Mucosa of descending colon (tissue), 3 donors: Measurements from ENCODE around the gene IQSEC2. TPM values are rescaled to one million over a fixed set of nuclear protein-coding genes. Genes with fewer than 3 reads are reported as not detected.

Source experiments
- ATAC-seq: fragments of 200-7000 bp; cut with Tn5 transposase; one replicate; pipeline ENCODE4 v1.9.1; 2020; ENCODE audit warnings: mild to moderate bottlenecking, moderate library complexity
- DNase-seq, 3 donors: peaks; one replicate each; pipeline ENCODE4 v3.0.0-alpha.2; 2020
- H3K36me3 ChIP-seq: fragments of 200-600 bp; one replicate; pipeline ENCODE4 v1.8.0; 2021; ENCODE audit warnings: low read depth, mild to moderate bottlenecking
- H3K4me1 ChIP-seq: fragments of 200-600 bp; one replicate; pipeline ENCODE4 v1.8.0; 2021; ENCODE audit warnings: low read depth, mild to moderate bottlenecking
- H3K4me3 ChIP-seq: fragments of 200-600 bp; one replicate; pipeline ENCODE4 v1.8.0; 2021; ENCODE audit warnings: mild to moderate bottlenecking
- H3K9me3 ChIP-seq: fragments of 200-600 bp; one replicate; pipeline ENCODE4 v1.8.0; 2021; ENCODE audit warnings: mild to moderate bottlenecking
- CTCF ChIP-seq: fragments of 200-600 bp; IDR thresholded peaks from one replicate; pipeline ENCODE4 v1.8.0; 2022; ENCODE audit warnings: antibody characterized with exemption, mild to moderate bottlenecking
- intact Hi-C, 2 donors: fragments of 100-400 bp; cut with DNase I in 1 of 2; cut with micrococcal nuclease in 1 of 2; formaldehyde crosslinking; loops; one replicate each; pipeline versions ENCODE4 v1.11.0 to v1.11.1; 2022; cut with DNase I, micrococcal nuclease
- total RNA-seq, 3 donors: library from RNA; stranded (reverse); fragmentation: NEBNext Ultra II Directional in 2 of 3; extraction: Animal tissue kit (Norgen Biotek cat#: 25700) in 2 of 3; gene quantifications; one replicate each; pipeline versions ENCODE4 v1.2.1 to v1.2.4, GENCODE V29; 2021 to 2023
- donor health status: DM: no; HTN: no; CAD: no; lungs with moderate emphysema.
- donor health status: DM: no; HTN: no; CAD: no.
- donor health status: DM: no; HTN: yes; CAD: no.

Gene IQSEC2
- total RNA-seq, 3 donors from 2014 or later: 28.0 to 39.3 (median 30.9) TPM

GRCh38 chrX:53262918-53263394 is 18.4 kb downstream of the IQSEC2 start:
- DNase-seq (peak in 1 of 3 donors; percentile 15), ATAC-seq (peak; percentile 74)
- intact Hi-C loops: no loop called here
- peaks cover 2% of the 10 kb centered on the region for H3K4me1 ChIP-seq
- no peaks in the 10 kb centered on the region for H3K9me3 ChIP-seq
- H3K36me3 ChIP-seq: no peaks in the 10 kb centered on the region
- TF ChIP-seq CTCF: no peak
- no peak overlapping the region for H3K4me3 ChIP-seq

- peaks cover 2% of the 10 kb centered on the region for H3K4me1 ChIP-seq
- H3K9me3 ChIP-seq: no peaks in the 10 kb centered on the region
Observed at GRCh38 chrX:53262189-53262917, 19.0 kb downstream of the IQSEC2 start.

GRCh38 chrX:53261355-53261972 is 19.9 kb downstream of the IQSEC2 start:
- Histone ChIP-seq H3K9me3 (no peaks in the 10 kb centered on the region), H3K4me1 (no peaks in the 10 kb centered on the region), H3K4me3 (no peak overlapping the region), H3K36me3 (no peaks in the 10 kb centered on the region)
- TF ChIP-seq CTCF: no peak
- ATAC-seq: no peak
- intact Hi-C loops: no loop called here
- no peak for DNase-seq

More at GRCh38 chrX:53262189-53262917, 19.0 kb downstream of the IQSEC2 start:
- no peak for DNase-seq
- TF ChIP-seq CTCF: no peak
- intact Hi-C loops: no loop called here
- H3K4me3 ChIP-seq: no peak overlapping the region
- H3K36me3 ChIP-seq: no peaks in the 10 kb centered on the region
- ATAC-seq: no peak

- ATAC-seq (no peak), DNase-seq (no peak)
- Histone ChIP-seq H3K9me3 (no peaks in the 10 kb centered on the region), H3K36me3 (no peaks in the 10 kb centered on the region), H3K4me1 (no peaks in the 10 kb centered on the region), H3K4me3 (no peak overlapping the region)
- TF ChIP-seq CTCF: no peak
- intact Hi-C loops: no loop called here
Observed at GRCh38 chrX:53260836-53261235, 20.5 kb downstream of the IQSEC2 start.

GRCh38 chrX:53257670-53258423 is 23.5 kb downstream of the IQSEC2 start:
- DNase-seq: no peak
- no peaks in the 10 kb centered on the region for H3K4me1 ChIP-seq
- no peaks in the 10 kb centered on the region for H3K36me3 ChIP-seq
- no peak overlapping the region for H3K4me3 ChIP-seq
- intact Hi-C loops: no loop called here
- no peak for ATAC-seq
- TF ChIP-seq CTCF: no peak
- no peaks in the 10 kb centered on the region for H3K9me3 ChIP-seq
